Gastroesophageal sphincter (tissue), 4 donors: ENCODE measurements around the gene PPM1G. TPM values are rescaled to one million over a fixed set of nuclear protein-coding genes. Genes with fewer than 3 reads are reported as not detected.
"Not testable (repeated sequence)": the region's sequence is repeated elsewhere in the genome, so short reads cannot be mapped to it uniquely, and the experiment has no call there.

Experiments
- ATAC-seq: fragments of 150-250 bp; one replicate; pipeline ENCODE4 v1.9.1; 2016; ENCODE audit warnings: mild to moderate bottlenecking, moderate library complexity
- H3K27ac ChIP-seq, 4 donors: fragments of 200-600 bp; sonication (generic) in 3 of 4; 1 replicate in 3 of 4; 2 replicates in 1 of 4; pipeline ENCODE4 v1.5.1; 2016 to 2019
- H3K27me3 ChIP-seq: fragments of 200-600 bp; sonication (generic); one replicate; pipeline ENCODE4 v1.5.1; 2019
- H3K36me3 ChIP-seq, 2 donors: fragments of 200-600 bp; sonication (generic); one replicate each; pipeline ENCODE4 v1.5.1; 2019; ENCODE audit warnings: control low read depth in 1 of 2
- H3K4me1 ChIP-seq, 3 donors: fragments of 200-600 bp; sonication (generic); 1 replicate in 2 of 3; 2 replicates in 1 of 3; pipeline ENCODE4 v1.5.1; 2016 to 2019; ENCODE audit warnings: control low read depth in 2 of 3
- H3K4me3 ChIP-seq, 2 donors: fragments of 200-600 bp; sonication (generic); one replicate each; pipeline ENCODE4 v1.5.1; 2019; ENCODE audit warnings: mild to moderate bottlenecking in 1 of 2, moderate library complexity in 1 of 2
- H3K9me3 ChIP-seq, 3 donors: fragments of 200-600 bp; sonication (generic); one replicate each; pipeline ENCODE4 v1.5.1; 2017 to 2019; ENCODE audit warnings: control low read depth in 2 of 3
- CTCF ChIP-seq, 4 experiments: fragments of 200-600 bp in 2 of 4; fragments of 450-650 bp in 2 of 4; sonication (generic) in 1 of 4; IDR thresholded peaks; one replicate each; pipeline ENCODE4 v1.5.1; 2017 to 2019; ENCODE audit warnings: antibody characterized with exemption in 4 of 4, mild to moderate bottlenecking in 2 of 4, moderate library complexity in 2 of 4
- EP300 ChIP-seq: sonication (generic); formaldehyde crosslinking; IDR thresholded peaks from one replicate; pipeline ENCODE4 v1.6.1; 2017; ENCODE audit warnings: antibody characterized with exemption, mild to moderate bottlenecking
- POLR2A ChIP-seq, 2 donors: fragments of 450-650 bp; IDR thresholded peaks; one replicate each; pipeline ENCODE4 v1.6.1; 2017; ENCODE audit warnings: antibody characterized with exemption in 2 of 2, mild to moderate bottlenecking in 2 of 2, moderate library complexity in 1 of 2
- POLR2AphosphoS5 ChIP-seq: sonication (generic); formaldehyde crosslinking; IDR thresholded peaks from one replicate; pipeline ENCODE4 v1.6.1; 2017; ENCODE audit warnings: antibody characterized with exemption
- WGBS, 2 donors: methylation state at CpG; one replicate each; pipeline ENCODE4 v1.1.5; 2018; ENCODE audit warnings: low coverage in 1 of 2; 5-methylcytosine and 5-hydroxymethylcytosine counted together
- total RNA-seq, 4 donors: library from RNA; depleted of rRNA; stranded (reverse); fragments of >200 nt; gene quantifications; one replicate each; pipeline ENCODE4 v1.1.0, GENCODE V29; 2016

The PPM1G gene
- total RNA-seq, 4 donors from 2014 or later: 50.2 to 74.2 (median 58.8) TPM

- ATAC-seq: no peak
- Histone ChIP-seq H3K4me3 (no peak overlapping the region), H3K4me1 (peaks cover 3 to 51% (median 18%) of the 10 kb centered on the region in 3 donors), H3K9me3 (no peaks in the 10 kb centered on the region), H3K27ac (no peak overlapping the region), H3K27me3 (no peaks in the 10 kb centered on the region), H3K36me3 (peaks cover 0 to 10% of the 10 kb centered on the region in 2 donors)
- TF ChIP-seq POLR2A (IDR thresholded peaks at IDR 0.05) (no peak), CTCF (IDR thresholded peaks at IDR 0.05) (no peak), EP300 (no peak), POLR2AphosphoS5 (no peak)
- WGBS, 2 donors: 72 to 75% methylated on average over 2 to 5 of the region's 7 CpGs
Measured at GRCh38 chr2:27353762-27354596, 55.4 kb downstream of the PPM1G start.

- H3K4me3 ChIP-seq, ATAC-seq, H3K27ac ChIP-seq, H3K9me3 ChIP-seq, H3K27me3 ChIP-seq: not testable (repeated sequence)
- Histone ChIP-seq H3K4me1 (peaks cover 3 to 49% (median 18%) of the 10 kb centered on the region in 3 donors), H3K36me3 (peaks cover 0 to 13% of the 10 kb centered on the region in 2 donors)
- 91 to 97% methylated on average over 5 of the region's 5 CpGs for WGBS, 2 donors
Measured at GRCh38 chr2:27353386-27353761, 56.0 kb downstream of the PPM1G start.

GRCh38 chr2:27351802-27352598 lies 57.4 kb downstream of the PPM1G start:
- H3K27ac ChIP-seq: no peak overlapping the region
- H3K4me3 ChIP-seq: no peak overlapping the region
- ATAC-seq: no peak
- no peaks in the 10 kb centered on the region for H3K27me3 ChIP-seq
- peaks cover 0 to 18% of the 10 kb centered on the region in 2 donors for H3K36me3 ChIP-seq
- H3K9me3 ChIP-seq: no peaks in the 10 kb centered on the region
- TF ChIP-seq POLR2A (IDR thresholded peaks at IDR 0.05) (no peak), CTCF (IDR thresholded peaks at IDR 0.05) (no peak), EP300 (no peak), POLR2AphosphoS5 (no peak)
- H3K4me1 ChIP-seq: peaks cover 3 to 42% (median 9%) of the 10 kb centered on the region in 3 donors
- 77 to 82% methylated on average over 5 to 6 of the region's 6 CpGs for WGBS, 2 donors

GRCh38 chr2:27350106-27350693 lies 59.2 kb downstream of the PPM1G start:
- H3K27ac ChIP-seq: no peak overlapping the region
- peaks cover 0 to 32% (median 4%) of the 10 kb centered on the region in 3 donors for H3K4me1 ChIP-seq
- 82 to 84% methylated on average over 5 to 7 of the region's 7 CpGs for WGBS, 2 donors
- H3K36me3 ChIP-seq: peaks cover 0 to 18% of the 10 kb centered on the region in 2 donors
- TF ChIP-seq POLR2AphosphoS5 (no peak), EP300 (no peak), CTCF (IDR thresholded peaks at IDR 0.05) (no peak), POLR2A (IDR thresholded peaks at IDR 0.05) (no peak)
- no peak for ATAC-seq
- no peaks in the 10 kb centered on the region for H3K9me3 ChIP-seq
- no peaks in the 10 kb centered on the region for H3K27me3 ChIP-seq
- H3K4me3 ChIP-seq: no peak overlapping the region

- peaks cover 0 to 7% (median 0%) of the 10 kb centered on the region in 3 donors for H3K4me1 ChIP-seq
- no peak overlapping the region for H3K27ac ChIP-seq
Measured at GRCh38 chr2:27347641-27348040, 61.8 kb downstream of the PPM1G start.

More at GRCh38 chr2:27347641-27348040, 61.8 kb downstream of the PPM1G start:
- WGBS, 2 donors: 100% methylated on average over 1 of the region's 2 CpGs; no CpG with 5 or more reads in 1 of the 2 donors
- Histone ChIP-seq H3K4me3 (no peak overlapping the region), H3K36me3 (peaks cover 2 to 26% of the 10 kb centered on the region in 2 donors), H3K9me3 (no peaks in the 10 kb centered on the region), H3K27me3 (no peaks in the 10 kb centered on the region)
- peak; percentile 80 for ATAC-seq
- TF ChIP-seq CTCF (IDR thresholded peaks at IDR 0.05) (no peak), POLR2A (IDR thresholded peaks at IDR 0.05) (no peak), EP300 (no peak), POLR2AphosphoS5 (no peak)
